GM19438 (cell line): ENCODE measurements around the gene EPHB1.

Source experiments
- ATAC-seq: cut with Tn5 transposase; IDR thresholded peaks from one replicate; pipeline ENCODE4 v1.9.1; 2021; ENCODE audit warnings: low read depth; ENCODE audit not compliant: unreplicated experiment

EPHB1 gene

GRCh38 chr3:135261916-135262315 is 466.9 kb downstream of the EPHB1 start:
- ATAC-seq = no peak

GRCh38 chr3:135262441-135262840 is 467.4 kb downstream of the EPHB1 start:
- ATAC-seq = no peak

GRCh38 chr3:135263331-135263730 is 468.3 kb downstream of the EPHB1 start:
- ATAC-seq = no peak

GRCh38 chr3:135267487-135267886 is 472.4 kb downstream of the EPHB1 start:
- ATAC-seq = no peak

- ATAC-seq = no peak
These were observed 474.0 kb downstream of the EPHB1 start for GRCh38 chr3:135268941-135269532.

- no peak for ATAC-seq
These were observed 476.3 kb downstream of the EPHB1 start for GRCh38 chr3:135271177-135272025.

- ATAC-seq = no peak
These were observed 477.1 kb downstream of the EPHB1 start for GRCh38 chr3:135272026-135272669.

- no peak for ATAC-seq
These were observed 497.1 kb downstream of the EPHB1 start for GRCh38 chr3:135292162-135292561.

GRCh38 chr3:135301670-135302069 is 506.6 kb downstream of the EPHB1 start:
- no peak for ATAC-seq

- no peak for ATAC-seq
These were observed 509.3 kb downstream of the EPHB1 start for GRCh38 chr3:135304378-135304777.
